BE2C (cell line): ENCODE measurements around the gene KCNMB1.
A peak's percentile ranks its signal among the peaks of the same experiment; 100 is the strongest.

ENCODE experiments used
- DNase-seq: peaks from one replicate; pipeline ENCODE4 v3.0.0-alpha.2; 2020
- H3K27me3 ChIP-seq: fragments of 250-450 bp; sonication (Bioruptor Pico); 2 replicates; pipeline ENCODE4 v1.5.1; 2020; ENCODE audit warnings: mild to moderate bottlenecking
- H3K36me3 ChIP-seq: fragments of 250-450 bp; sonication (Bioruptor Pico); 2 replicates; pipeline ENCODE4 v1.5.1; 2020; ENCODE audit warnings: mild to moderate bottlenecking
- H3K4me1 ChIP-seq: fragments of 250-450 bp; sonication (Bioruptor Pico); 2 replicates; pipeline ENCODE4 v1.5.1; 2020
- H3K4me3 ChIP-seq: 2 replicates; pipeline ENCODE4 v1.5.1; 2011; ENCODE audit warnings: low read depth, low read length
- H3K9me3 ChIP-seq: fragments of 250-450 bp; sonication (Bioruptor Pico); 2 replicates; pipeline ENCODE4 v1.5.1; 2020
- TF ChIP-seq, protein P1 (sequence below): IDR thresholded peaks from 2 replicates; pipeline ENCODE4 v1.5.1; 2012; ENCODE audit warnings: mild to moderate bottlenecking, low read depth, low read length

The KCNMB1 gene

DNA sequence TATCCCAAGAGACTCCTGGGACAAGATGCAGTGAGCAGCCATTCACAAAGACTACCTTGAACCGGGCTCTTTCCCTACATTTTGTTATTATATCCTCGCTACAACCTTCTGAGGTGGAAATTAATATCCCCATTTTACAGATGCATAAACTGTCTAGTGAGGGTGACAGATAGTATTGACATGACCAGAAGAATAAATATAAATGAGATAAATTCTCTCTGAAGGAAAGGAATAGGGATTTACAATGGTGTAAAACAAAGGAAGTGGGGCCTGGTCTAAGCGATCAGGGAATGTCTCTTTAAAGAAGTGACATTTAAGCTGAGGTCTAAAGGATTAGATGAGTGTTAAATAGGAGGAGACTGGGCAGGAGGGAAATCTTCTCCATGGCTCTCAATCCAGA is 43.5 kb upstream of the KCNMB1 start:
- Histone ChIP-seq H3K27me3 (no peaks in the 10 kb centered on the region), H3K36me3 (no peaks in the 10 kb centered on the region), H3K9me3 (no peaks in the 10 kb centered on the region), H3K4me1 (peaks cover 3% of the 10 kb centered on the region; the same call in 1 of the 2 replicates), H3K4me3 (no peak overlapping the region)
- no peak for DNase-seq
- TF ChIP-seq, protein P1, sequence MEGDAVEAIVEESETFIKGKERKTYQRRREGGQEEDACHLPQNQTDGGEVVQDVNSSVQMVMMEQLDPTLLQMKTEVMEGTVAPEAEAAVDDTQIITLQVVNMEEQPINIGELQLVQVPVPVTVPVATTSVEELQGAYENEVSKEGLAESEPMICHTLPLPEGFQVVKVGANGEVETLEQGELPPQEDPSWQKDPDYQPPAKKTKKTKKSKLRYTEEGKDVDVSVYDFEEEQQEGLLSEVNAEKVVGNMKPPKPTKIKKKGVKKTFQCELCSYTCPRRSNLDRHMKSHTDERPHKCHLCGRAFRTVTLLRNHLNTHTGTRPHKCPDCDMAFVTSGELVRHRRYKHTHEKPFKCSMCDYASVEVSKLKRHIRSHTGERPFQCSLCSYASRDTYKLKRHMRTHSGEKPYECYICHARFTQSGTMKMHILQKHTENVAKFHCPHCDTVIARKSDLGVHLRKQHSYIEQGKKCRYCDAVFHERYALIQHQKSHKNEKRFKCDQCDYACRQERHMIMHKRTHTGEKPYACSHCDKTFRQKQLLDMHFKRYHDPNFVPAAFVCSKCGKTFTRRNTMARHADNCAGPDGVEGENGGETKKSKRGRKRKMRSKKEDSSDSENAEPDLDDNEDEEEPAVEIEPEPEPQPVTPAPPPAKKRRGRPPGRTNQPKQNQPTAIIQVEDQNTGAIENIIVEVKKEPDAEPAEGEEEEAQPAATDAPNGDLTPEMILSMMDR = no peak

DNA sequence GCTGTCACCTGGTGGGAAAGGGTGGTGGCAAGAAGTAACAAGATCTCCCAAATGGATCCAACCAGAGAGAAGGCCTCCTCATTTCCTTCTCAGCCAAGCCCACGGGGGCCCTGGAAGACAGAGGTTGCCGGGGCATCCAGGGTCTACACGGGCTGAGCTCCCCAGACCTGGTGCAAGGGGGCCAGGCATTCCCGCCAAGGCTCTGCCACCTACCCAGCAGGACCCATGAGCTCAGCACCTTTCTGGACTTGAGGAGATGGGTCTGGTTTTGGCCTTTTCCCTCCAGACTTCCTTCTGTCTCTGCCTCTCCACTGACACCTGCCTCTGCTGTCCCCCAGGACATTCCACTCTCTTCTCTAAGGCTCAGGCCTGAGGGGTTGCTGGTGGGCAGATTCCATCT is 42.4 kb upstream of the KCNMB1 start:
- no peak for DNase-seq
- Histone ChIP-seq H3K9me3 (no peaks in the 10 kb centered on the region), H3K4me3 (no peak overlapping the region), H3K27me3 (no peaks in the 10 kb centered on the region), H3K36me3 (no peaks in the 10 kb centered on the region), H3K4me1 (peaks cover 13% of the 10 kb centered on the region)
- TF ChIP-seq, protein P1 = no peak

DNA sequence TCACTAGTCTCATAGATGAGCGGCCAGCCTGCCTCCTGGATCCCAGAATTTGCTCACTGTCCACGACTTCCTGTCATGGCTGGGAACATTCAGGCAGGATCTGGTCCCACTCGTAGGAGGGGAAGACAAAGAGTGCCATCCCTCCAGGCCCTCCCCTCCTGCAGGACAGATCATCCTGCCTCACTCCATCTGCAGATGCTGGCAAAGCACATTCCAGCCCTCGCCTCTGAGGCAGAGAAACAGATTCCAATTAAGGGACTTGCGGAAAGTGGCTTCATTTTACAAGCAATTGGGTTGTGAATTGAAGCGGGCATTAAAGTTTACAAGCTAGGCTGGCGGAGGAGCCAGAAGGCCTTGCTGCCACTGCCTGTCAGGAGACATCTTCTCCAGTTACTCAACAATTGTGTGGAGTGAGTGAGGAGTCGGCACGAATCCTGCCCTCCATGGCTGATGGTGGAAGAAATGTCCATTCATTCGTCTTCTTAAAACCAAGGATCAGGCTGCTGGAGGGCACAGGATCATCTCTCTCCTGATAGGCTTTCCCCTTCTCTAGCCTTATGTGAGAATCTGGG is 41.8 kb upstream of the KCNMB1 start:
- Histone ChIP-seq H3K4me1 (peaks cover 15% of the 10 kb centered on the region), H3K36me3 (no peaks in the 10 kb centered on the region), H3K4me3 (no peak overlapping the region), H3K9me3 (no peaks in the 10 kb centered on the region), H3K27me3 (no peaks in the 10 kb centered on the region)
- TF ChIP-seq, protein P1 = no peak
- DNase-seq = no peak

DNA sequence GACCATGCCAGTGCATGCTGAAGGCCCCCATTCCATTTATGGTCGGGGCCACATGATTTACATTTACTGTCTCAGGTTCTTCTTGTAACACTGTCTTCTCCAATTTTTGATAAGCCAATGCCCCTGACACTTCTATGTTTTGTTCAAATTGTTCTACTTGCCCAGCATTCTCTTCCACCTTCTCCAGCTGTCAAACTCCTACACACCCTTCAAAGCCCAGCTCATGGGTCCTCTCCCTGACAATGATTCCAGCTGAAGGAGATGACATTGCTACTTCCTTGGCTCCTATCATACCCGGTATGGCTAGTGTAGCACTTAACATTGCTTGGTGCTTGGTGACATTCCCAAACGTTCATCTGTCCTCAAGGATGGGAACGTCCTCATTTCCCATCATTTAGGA is 41.1 kb upstream of the KCNMB1 start:
- Histone ChIP-seq H3K9me3 (no peaks in the 10 kb centered on the region), H3K27me3 (no peaks in the 10 kb centered on the region), H3K4me3 (no peak overlapping the region), H3K36me3 (no peaks in the 10 kb centered on the region), H3K4me1 (peaks cover 15% of the 10 kb centered on the region)
- DNase-seq = no peak
- TF ChIP-seq, protein P1 = no peak

DNA sequence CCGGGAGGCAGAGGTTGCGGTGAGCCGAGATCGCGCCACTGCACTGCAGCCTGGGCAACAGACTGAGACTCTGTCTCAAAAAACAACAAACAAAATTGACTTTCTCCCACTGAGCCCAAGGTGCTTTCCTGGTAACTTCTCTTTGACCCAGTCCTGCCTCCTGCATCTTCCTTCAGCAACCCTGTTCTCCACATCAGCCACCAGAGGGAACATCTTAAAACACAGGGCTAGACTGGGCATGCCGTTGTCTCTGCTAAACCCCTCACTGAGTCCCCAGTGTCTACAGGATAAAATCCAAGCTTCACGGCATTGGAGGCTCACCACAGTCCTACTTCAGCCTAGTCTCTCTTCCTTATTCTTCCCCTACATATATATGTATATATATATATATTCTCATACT is 39.8 kb upstream of the KCNMB1 start:
- Histone ChIP-seq H3K4me1 (peaks cover 15% of the 10 kb centered on the region), H3K4me3 (no peak overlapping the region), H3K36me3 (no peaks in the 10 kb centered on the region), H3K27me3 (no peaks in the 10 kb centered on the region), H3K9me3 (no peaks in the 10 kb centered on the region)
- TF ChIP-seq, protein P1 = peak; percentile 42
- DNase-seq = no peak

DNA sequence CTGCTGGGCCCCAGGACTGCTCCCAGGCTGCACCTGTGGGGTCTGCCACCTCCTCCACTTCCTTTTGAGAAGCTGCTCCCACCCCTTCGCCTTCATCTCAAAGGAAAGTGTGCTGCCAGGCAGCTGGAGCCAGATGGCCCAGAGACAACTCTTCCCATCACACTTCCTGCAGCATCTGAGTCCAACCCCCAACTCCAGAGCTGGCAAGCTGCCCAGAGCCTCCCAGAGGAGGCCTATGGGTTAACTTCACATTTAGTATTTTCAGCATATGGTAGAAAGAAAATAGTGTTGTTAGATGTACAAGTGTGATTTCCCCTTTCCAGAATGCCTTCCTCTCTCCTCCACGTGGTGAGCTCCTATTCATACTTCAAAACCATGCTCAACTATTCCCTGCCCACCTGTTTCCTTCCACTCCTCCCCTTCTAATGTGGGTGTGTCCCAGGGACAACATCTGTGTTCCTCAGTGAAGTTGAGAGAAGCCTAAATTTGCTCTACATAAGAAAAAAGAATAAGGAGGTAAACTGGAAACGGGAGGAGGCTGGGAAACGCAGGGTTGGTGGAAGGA is 38.6 kb upstream of the KCNMB1 start:
- peaks cover 15% of the 10 kb centered on the region for H3K4me1 ChIP-seq

More for the DNA sequence above, 38.6 kb upstream of the KCNMB1 start:
- no peaks in the 10 kb centered on the region for H3K9me3 ChIP-seq
- no peaks in the 10 kb centered on the region for H3K27me3 ChIP-seq
- TF ChIP-seq, protein P1 = no peak
- no peak overlapping the region for H3K4me3 ChIP-seq
- no peaks in the 10 kb centered on the region for H3K36me3 ChIP-seq
- peak; percentile 83 for DNase-seq
